GOT3 (cell line): ENCODE measurements around the gene PPP1R14C.

ENCODE experiments used
- DNase-seq: peaks from one replicate; lab custom pipeline; 2025; ENCODE audit warnings: mixed read lengths; lab: John Stamatoyannopoulos, UW

PPP1R14C gene

GRCh38 chr6:150296890-150297289, 154.0 kb downstream of the PPP1R14C start:
- DNase-seq: no peak

- no peak for DNase-seq
Observed at GRCh38 chr6:150297327-150298029, 154.6 kb downstream of the PPP1R14C start.

GRCh38 chr6:150298030-150298380, 155.2 kb downstream of the PPP1R14C start:
- DNase-seq: no peak

- DNase-seq: no peak
Observed at GRCh38 chr6:150298676-150299075, 155.8 kb downstream of the PPP1R14C start.
